ENCODE measurements around the gene NOM1.

GRCh38 chr7:156979007-156979606 lies 29.6 kb downstream of the NOM1 start:
- TF ChIP-seq CTCF (IDR thresholded peaks at IDR 0.05) (no peak), ZFX (IDR thresholded peaks at IDR 0.05; ENCODE audit: borderline replicate concordance) (no peak)
